T-cell (primary cell): ENCODE data around the gene PTH2. TPM values are rescaled to one million over a fixed set of nuclear protein-coding genes. Genes with fewer than 3 reads are reported as not detected.

Experiments
- ATAC-seq, 4 experiments: fragments of 200-7000 bp in 3 of 4; fragments of 150-1000 bp in 1 of 4; cut with Tn5 transposase; replicated peaks in 1 of 4; 1 replicate in 3 of 4; 2 replicates in 1 of 4; pipeline ENCODE4 v1.10.0; 2021; ENCODE audit warnings: moderate library complexity in 3 of 4, mild to moderate bottlenecking in 2 of 4, moderate number of reproducible peaks in 1 of 4
- CTCF ChIA-PET, 2 donors: fragments of 300-600 bp; sonication (Branson Sonifier 250); formaldehyde crosslinking; loops; one replicate each; lab custom pipeline; 2022; ENCODE audit warnings: antibody characterized with exemption in 2 of 2; lab: Charles Lee
- POLR2A ChIA-PET, 2 donors: fragments of 300-600 bp; sonication (Branson Sonifier 250); formaldehyde crosslinking; loops; one replicate each; lab custom pipeline; 2022; ENCODE audit warnings: antibody characterized with exemption in 2 of 2; lab: Charles Lee
- DNase-seq, 35 experiments: peaks; one replicate each; pipeline versions ENCODE4 v3.0.0 to v3.0.0-alpha.2; 2013 to 2023
- H3K27ac ChIP-seq: one replicate; pipeline ENCODE4 v1.5.1; 2013; ENCODE audit warnings: low read length
- H3K27me3 ChIP-seq, 2 experiments: replicated peaks in 1 of 2; 1 replicate in 1 of 2; 2 replicates in 1 of 2; pipeline versions ENCODE4 v1.6.1 to v1.7.0; 2013; ENCODE audit warnings: low read length in 1 of 2, mixed read lengths in 1 of 2; ENCODE audit not compliant: control insufficient read depth in 2 of 2, insufficient read depth in 2 of 2; ENCODE audit errors: extremely low read depth in 1 of 2
- H3K36me3 ChIP-seq, 2 donors: 1 replicate in 1 of 2; 2 replicates in 1 of 2; pipeline versions ENCODE4 v1.6.1 to v1.7.0; 2013; ENCODE audit warnings: low read length in 1 of 2; ENCODE audit not compliant: control insufficient read depth in 2 of 2, insufficient read depth in 1 of 2; ENCODE audit errors: extremely low read depth in 1 of 2
- H3K4me1 ChIP-seq, 2 experiments: 1 replicate in 1 of 2; 2 replicates in 1 of 2; pipeline versions ENCODE4 v1.6.1 to v1.7.0; 2013; ENCODE audit warnings: low read length in 2 of 2, mixed read lengths in 1 of 2; ENCODE audit not compliant: insufficient read depth in 2 of 2, control insufficient read depth in 1 of 2; ENCODE audit errors: extremely low read depth in 1 of 2
- H3K4me3 ChIP-seq, 2 donors: 1 replicate in 1 of 2; 2 replicates in 1 of 2; pipeline versions ENCODE4 v1.5.1 to v1.7.0; 2013; ENCODE audit warnings: mild to moderate bottlenecking in 2 of 2, low read length in 1 of 2, moderate library complexity in 1 of 2; ENCODE audit not compliant: control insufficient read depth in 1 of 2; ENCODE audit errors: extremely low read depth in 1 of 2
- H3K9me3 ChIP-seq: 2 replicates; pipeline ENCODE4 v1.7.0; 2013
- H3K27ac Mint-ChIP-seq, 2 donors: one replicate each; pipeline ENCODE4 v1.8.0; 2020 to 2021; ENCODE audit warnings: mild to moderate bottlenecking in 2 of 2, mixed read lengths in 2 of 2
- H3K27me3 Mint-ChIP-seq, 2 donors: one replicate each; pipeline ENCODE4 v1.8.0; 2021 to 2022; ENCODE audit warnings: mixed read lengths in 2 of 2
- H3K36me3 Mint-ChIP-seq: one replicate; pipeline ENCODE4 v1.8.0; 2021; ENCODE audit warnings: mixed read lengths
- H3K4me1 Mint-ChIP-seq, 3 donors: one replicate each; pipeline ENCODE4 v1.8.0; 2020 to 2022; ENCODE audit warnings: mixed read lengths in 3 of 3, mild to moderate bottlenecking in 1 of 3
- H3K4me3 Mint-ChIP-seq, 3 donors: one replicate each; pipeline ENCODE4 v1.8.0; 2020 to 2022; ENCODE audit warnings: mild to moderate bottlenecking in 3 of 3, mixed read lengths in 3 of 3, moderate library complexity in 3 of 3
- H3K9me3 Mint-ChIP-seq, 3 donors: one replicate each; pipeline ENCODE4 v1.8.0; 2020 to 2022; ENCODE audit warnings: mixed read lengths in 3 of 3
- WGBS: methylation state at CpG from one replicate; pipeline ENCODE4 v1.1.5; 2013; ENCODE audit warnings: missing lambda C conversion rate; ENCODE audit not compliant: insufficient coverage; 5-methylcytosine and 5-hydroxymethylcytosine counted together
- total RNA-seq, 35 experiments: library from RNA in 6 of 35; stranded (reverse) in 6 of 35; fragments of 120-200 nt in 1 of 35; gene quantifications; one replicate each; pipeline versions ENCODE4 v1.2.1 to v1.2.4 and lab custom pipeline; 2013 to 2026

Gene PTH2
- total RNA-seq, 5 donors from 2014 or later (not counting 1 experiment from before 2014, with no cell fraction given) = not detected

DNA sequence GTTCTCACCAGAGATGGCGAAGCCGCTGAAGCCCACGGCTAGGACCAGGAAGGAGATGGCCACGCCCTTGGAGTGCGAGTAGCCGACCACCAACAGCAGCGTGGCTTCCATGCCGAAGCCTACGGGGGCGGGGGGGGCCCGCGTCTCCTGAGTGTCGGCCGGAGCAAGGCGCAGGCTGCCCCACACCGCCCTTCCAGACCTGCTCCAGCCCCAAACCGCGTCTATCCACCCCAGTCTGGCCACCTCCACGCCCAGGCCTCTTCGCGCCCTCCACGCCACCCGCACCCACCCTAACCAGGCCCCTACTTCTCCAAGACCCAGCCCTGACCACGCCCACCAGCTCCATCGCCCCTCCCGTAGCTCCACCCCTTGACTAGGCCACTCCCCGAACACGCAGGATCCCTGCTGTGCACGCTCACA is 8.1 kb upstream of the PTH2 start:
- H3K27ac ChIP-seq = no peak overlapping the region
- Mint-ChIP-seq H3K27me3 (peaks cover 70 to 92% of the 10 kb centered on the region in 2 donors), H3K4me3 (no peak overlapping the region), H3K9me3 (no peaks in the 10 kb centered on the region), H3K27ac (no peak overlapping the region), H3K4me1 (peaks cover 41 to 52% (median 49%) of the 10 kb centered on the region in 3 donors), H3K36me3 (peaks cover 6% of the 10 kb centered on the region)
- CTCF ChIA-PET = interaction anchor here in 1 of 2 donors (0.6 kb wide), 1 partner anchor 118 kb away, joined by 10 read pairs; no protein-coding TSS in a partner anchor
- no peak overlapping the region for H3K4me3 ChIP-seq
- DNase-seq = peak in 2 of 35 experiments; percentile 29 to 54
- H3K4me1 ChIP-seq = peaks cover 7 to 59% of the 10 kb centered on the region in 2 experiments
- ATAC-seq = peak in 1 of 4 experiments; percentile 48
- peaks cover 11 to 100% of the 10 kb centered on the region in 2 experiments for H3K27me3 ChIP-seq
- no peaks in the 10 kb centered on the region for H3K9me3 ChIP-seq
- H3K36me3 ChIP-seq = no peaks in the 10 kb centered on the region
- POLR2A ChIA-PET = no interaction called here
- 39% methylated on average over 24 of the region's 29 CpGs for WGBS

GRCh38 chr19:49430678-49431329 is 7.6 kb upstream of the PTH2 start:
- ATAC-seq (peak in 1 of 4 experiments; percentile 37), DNase-seq (peak in 1 of 35 experiments; percentile 48)
- ChIA-PET CTCF (interaction anchor here in 1 of 2 donors (0.6 kb wide), 1 partner anchor 118 kb away, joined by 10 read pairs; no protein-coding TSS in a partner anchor), POLR2A (no interaction called here)
- Mint-ChIP-seq H3K36me3 (peaks cover 6% of the 10 kb centered on the region), H3K9me3 (no peaks in the 10 kb centered on the region), H3K4me1 (peaks cover 39 to 52% (median 48%) of the 10 kb centered on the region in 3 donors), H3K27me3 (peaks cover 71 to 92% of the 10 kb centered on the region in 2 donors), H3K27ac (peak overlapping the region in 1 of 2 donors; percentile 52), H3K4me3 (no peak overlapping the region)
- 55% methylated on average over 26 of the region's 28 CpGs for WGBS
- Histone ChIP-seq H3K27ac (no peak overlapping the region), H3K9me3 (no peaks in the 10 kb centered on the region), H3K27me3 (peaks cover 13 to 100% of the 10 kb centered on the region in 2 experiments), H3K4me1 (peaks cover 7 to 59% of the 10 kb centered on the region in 2 experiments), H3K4me3 (no peak overlapping the region), H3K36me3 (no peaks in the 10 kb centered on the region)

DNA sequence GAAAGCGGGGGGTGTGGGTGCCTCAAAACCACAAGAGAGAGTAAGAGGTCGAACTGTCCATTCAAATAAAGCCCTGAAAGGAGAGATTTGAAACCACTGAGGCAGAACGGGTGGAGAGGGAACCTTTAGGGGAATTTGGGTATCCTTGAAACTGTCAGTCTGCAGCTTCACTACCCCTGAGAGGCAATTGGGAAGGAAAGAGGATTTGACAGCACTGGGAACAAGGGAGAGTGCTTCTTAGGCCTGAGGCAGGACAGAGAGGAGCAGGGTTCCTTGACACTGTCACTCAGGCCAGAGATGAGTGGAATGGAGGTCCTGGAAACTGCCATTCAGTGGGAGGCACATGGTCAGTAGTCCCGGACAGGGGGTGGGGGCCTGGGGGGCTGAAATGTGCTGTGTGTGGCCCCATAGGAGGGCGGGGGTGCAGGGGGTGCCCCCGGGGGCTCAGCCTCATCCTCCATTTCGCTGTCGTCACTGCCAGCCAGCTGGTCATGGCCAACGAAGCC is 7.0 kb upstream of the PTH2 start:
- ATAC-seq (no peak), DNase-seq (no peak)
- H3K9me3 ChIP-seq = no peaks in the 10 kb centered on the region
- H3K4me1 ChIP-seq = peaks cover 7 to 58% of the 10 kb centered on the region in 2 experiments
- CTCF ChIA-PET = no interaction called here
- Mint-ChIP-seq H3K27me3 (peaks cover 71 to 92% of the 10 kb centered on the region in 2 donors), H3K4me3 (no peak overlapping the region), H3K4me1 (peaks cover 43 to 53% (median 52%) of the 10 kb centered on the region in 3 donors), H3K27ac (peak overlapping the region in 1 of 2 donors; percentile 32), H3K36me3 (peaks cover 6% of the 10 kb centered on the region), H3K9me3 (no peaks in the 10 kb centered on the region)
- peaks cover 16 to 100% of the 10 kb centered on the region in 2 experiments for H3K27me3 ChIP-seq
- 57% methylated on average over 8 of the region's 9 CpGs for WGBS
- no peaks in the 10 kb centered on the region for H3K36me3 ChIP-seq
- H3K4me3 ChIP-seq = no peak overlapping the region
- POLR2A ChIA-PET = no interaction called here
- no peak overlapping the region for H3K27ac ChIP-seq

- H3K27ac Mint-ChIP-seq = no peak overlapping the region
- 31% methylated on average over 13 of the region's 29 CpGs for WGBS
- ATAC-seq = no peak
- peaks cover 6% of the 10 kb centered on the region for H3K36me3 Mint-ChIP-seq
- Histone ChIP-seq H3K4me3 (peak overlapping the region in 1 of 2 donors; percentile 2), H3K27ac (no peak overlapping the region), H3K4me1 (peaks cover 7 to 61% of the 10 kb centered on the region in 2 experiments), H3K9me3 (no peaks in the 10 kb centered on the region), H3K36me3 (no peaks in the 10 kb centered on the region), H3K27me3 (peaks cover 16 to 99% of the 10 kb centered on the region in 2 experiments)
- ChIA-PET CTCF (interaction anchor here in 1 of 2 donors (0.7 kb wide), 1 partner anchor 88 kb away, joined by 3 read pairs; no protein-coding TSS in a partner anchor), POLR2A (no interaction called here)
- H3K9me3 Mint-ChIP-seq = no peaks in the 10 kb centered on the region
- peak overlapping the region; percentile 37 to 62 (median 49) for H3K4me3 Mint-ChIP-seq
- no peak for DNase-seq
- peaks cover 52 to 65% (median 64%) of the 10 kb centered on the region in 3 donors for H3K4me1 Mint-ChIP-seq
- peaks cover 71 to 91% of the 10 kb centered on the region in 2 donors for H3K27me3 Mint-ChIP-seq
Measured at GRCh38 chr19:49428547-49429451, 5.6 kb upstream of the PTH2 start.

DNA sequence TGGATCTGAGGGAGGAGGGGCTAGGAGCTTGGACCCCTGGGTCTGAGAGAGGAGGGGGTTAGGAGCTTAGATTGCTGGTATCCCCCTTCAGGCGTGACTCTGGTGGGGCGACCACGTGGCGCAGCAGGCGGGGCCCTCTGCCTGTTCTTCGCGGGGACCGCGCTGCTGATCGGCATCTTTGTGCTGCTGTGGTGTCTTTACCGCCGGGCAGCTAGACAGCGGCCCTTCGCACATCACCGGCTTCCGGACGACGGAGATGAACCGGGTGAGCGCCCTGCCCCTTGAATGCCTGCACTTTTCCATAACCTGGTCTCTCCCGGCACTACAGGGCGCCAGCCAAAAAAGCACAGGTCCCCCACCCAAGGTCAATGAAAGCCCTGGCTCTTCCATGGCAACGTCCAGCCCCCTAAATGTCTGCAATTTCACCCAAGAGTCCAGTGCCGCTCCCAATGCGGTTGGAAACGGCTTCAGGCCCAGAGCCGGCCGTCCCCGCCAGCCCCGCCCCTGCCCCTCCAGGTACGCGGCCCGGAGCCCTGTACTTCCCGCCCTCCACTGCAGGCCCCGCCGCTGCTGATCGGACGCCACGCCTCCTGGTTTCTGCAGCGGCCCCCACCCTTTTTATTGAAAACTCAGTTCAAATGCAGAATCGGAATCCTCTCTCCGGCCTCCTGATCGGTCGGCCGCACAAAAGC is 4.8 kb upstream of the PTH2 start:
- ATAC-seq = peak; percentile 28 to 48 (median 44)
- Mint-ChIP-seq H3K4me3 (peak overlapping the region; percentile 47 to 62 (median 49)), H3K27ac (no peak overlapping the region), H3K4me1 (peaks cover 54 to 67% (median 65%) of the 10 kb centered on the region in 3 donors), H3K9me3 (no peaks in the 10 kb centered on the region), H3K27me3 (peaks cover 70 to 89% of the 10 kb centered on the region in 2 donors), H3K36me3 (peaks cover 6% of the 10 kb centered on the region)
- ChIA-PET CTCF (no interaction called here), POLR2A (interaction anchor here in 1 of 2 donors (0.6 kb wide), 1 partner anchor 34 kb away, joined by 3 read pairs; no protein-coding TSS in a partner anchor)
- WGBS = 4% methylated on average over 45 of the region's 45 CpGs
- DNase-seq = peak in 2 of 35 experiments; percentile 35 to 47
- peak overlapping the region in 1 of 2 donors; percentile 36 for H3K4me3 ChIP-seq
- no peaks in the 10 kb centered on the region for H3K9me3 ChIP-seq
- peaks cover 13 to 99% of the 10 kb centered on the region in 2 experiments for H3K27me3 ChIP-seq
- no peaks in the 10 kb centered on the region for H3K36me3 ChIP-seq
- H3K4me1 ChIP-seq = peaks cover 12 to 61% of the 10 kb centered on the region in 2 experiments
- H3K27ac ChIP-seq = no peak overlapping the region
